ENCODE data around the gene TGFBR2. TPM values are rescaled to one million over a fixed set of nuclear protein-coding genes. Genes with fewer than 3 reads are reported as not detected.

TGFBR2 gene
- total and polyA plus RNA-seq, 2 experiments from 2014 or later: 4.7 to 13.0 TPM

- no peaks in the 10 kb centered on the region for H3F3A ChIP-seq (replicated peaks; ENCODE audit: low read depth)
- no peaks in the 10 kb centered on the region for H3K9me2 ChIP-seq (ENCODE audit: insufficient read depth)
- H3K4me1 ChIP-seq (ENCODE audit: insufficient read depth): peaks cover 14% of the 10 kb centered on the region
- ATAC-seq (no peak), DNase-seq (ENCODE audit: low spot score) (no peak)
- Mint-ChIP-seq H3K4me1 (peaks cover 14% of the 10 kb centered on the region), H3K27me3 (ENCODE audit: insufficient read depth, low read depth, poor library complexity) (no peaks in the 10 kb centered on the region), H3K36me3 (ENCODE audit: low read depth) (peaks cover 29% of the 10 kb centered on the region), H3K27ac (no peak overlapping the region), H3K9me3 (peaks cover 27% of the 10 kb centered on the region), H3K4me3 (no peak overlapping the region)
- H3K36me3 ChIP-seq (ENCODE audit: insufficient read depth): no peaks in the 10 kb centered on the region
- H4K20me1 ChIP-seq (replicated peaks; ENCODE audit: insufficient read depth): no peaks in the 10 kb centered on the region
- H3K4me2 ChIP-seq: no peak overlapping the region
- no peak overlapping the region for H3K4me3 ChIP-seq
- TF ChIP-seq JUNB (IDR thresholded peaks at IDR 0.05; ENCODE audit: unreplicated experiment) (no peak), CREB1 (CRISPR knock-in tag; IDR thresholded peaks at IDR 0.05; ENCODE audit: low read depth) (no peak), STAT1 (IDR thresholded peaks at IDR 0.05; ENCODE audit: unreplicated experiment) (no peak), CTCF (conservative IDR thresholded peaks at IDR 0.05; ENCODE audit: low read depth in 2 of 2) (no peak), EZH2 (IDR thresholded peaks at IDR 0.05; ENCODE audit: low read depth, unreplicated experiment) (no peak), ETS1 (IDR thresholded peaks at IDR 0.05) (no peak)
- TF ChIP-seq, protein P1, sequence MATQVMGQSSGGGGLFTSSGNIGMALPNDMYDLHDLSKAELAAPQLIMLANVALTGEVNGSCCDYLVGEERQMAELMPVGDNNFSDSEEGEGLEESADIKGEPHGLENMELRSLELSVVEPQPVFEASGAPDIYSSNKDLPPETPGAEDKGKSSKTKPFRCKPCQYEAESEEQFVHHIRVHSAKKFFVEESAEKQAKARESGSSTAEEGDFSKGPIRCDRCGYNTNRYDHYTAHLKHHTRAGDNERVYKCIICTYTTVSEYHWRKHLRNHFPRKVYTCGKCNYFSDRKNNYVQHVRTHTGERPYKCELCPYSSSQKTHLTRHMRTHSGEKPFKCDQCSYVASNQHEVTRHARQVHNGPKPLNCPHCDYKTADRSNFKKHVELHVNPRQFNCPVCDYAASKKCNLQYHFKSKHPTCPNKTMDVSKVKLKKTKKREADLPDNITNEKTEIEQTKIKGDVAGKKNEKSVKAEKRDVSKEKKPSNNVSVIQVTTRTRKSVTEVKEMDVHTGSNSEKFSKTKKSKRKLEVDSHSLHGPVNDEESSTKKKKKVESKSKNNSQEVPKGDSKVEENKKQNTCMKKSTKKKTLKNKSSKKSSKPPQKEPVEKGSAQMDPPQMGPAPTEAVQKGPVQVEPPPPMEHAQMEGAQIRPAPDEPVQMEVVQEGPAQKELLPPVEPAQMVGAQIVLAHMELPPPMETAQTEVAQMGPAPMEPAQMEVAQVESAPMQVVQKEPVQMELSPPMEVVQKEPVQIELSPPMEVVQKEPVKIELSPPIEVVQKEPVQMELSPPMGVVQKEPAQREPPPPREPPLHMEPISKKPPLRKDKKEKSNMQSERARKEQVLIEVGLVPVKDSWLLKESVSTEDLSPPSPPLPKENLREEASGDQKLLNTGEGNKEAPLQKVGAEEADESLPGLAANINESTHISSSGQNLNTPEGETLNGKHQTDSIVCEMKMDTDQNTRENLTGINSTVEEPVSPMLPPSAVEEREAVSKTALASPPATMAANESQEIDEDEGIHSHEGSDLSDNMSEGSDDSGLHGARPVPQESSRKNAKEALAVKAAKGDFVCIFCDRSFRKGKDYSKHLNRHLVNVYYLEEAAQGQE (IDR thresholded peaks at IDR 0.05; ENCODE audit: unreplicated experiment): no peak
- H3K27me3 ChIP-seq (ENCODE audit: insufficient read depth): no peaks in the 10 kb centered on the region
- no peak overlapping the region for H2AFZ ChIP-seq
- no peaks in the 10 kb centered on the region for H3K79me2 ChIP-seq (replicated peaks; ENCODE audit: insufficient read depth)
- no peak overlapping the region for H3K27ac ChIP-seq (ENCODE audit: low read depth)
Measured at GRCh38 chr3:30708472-30708871, 102.1 kb downstream of the TGFBR2 start.

DNA sequence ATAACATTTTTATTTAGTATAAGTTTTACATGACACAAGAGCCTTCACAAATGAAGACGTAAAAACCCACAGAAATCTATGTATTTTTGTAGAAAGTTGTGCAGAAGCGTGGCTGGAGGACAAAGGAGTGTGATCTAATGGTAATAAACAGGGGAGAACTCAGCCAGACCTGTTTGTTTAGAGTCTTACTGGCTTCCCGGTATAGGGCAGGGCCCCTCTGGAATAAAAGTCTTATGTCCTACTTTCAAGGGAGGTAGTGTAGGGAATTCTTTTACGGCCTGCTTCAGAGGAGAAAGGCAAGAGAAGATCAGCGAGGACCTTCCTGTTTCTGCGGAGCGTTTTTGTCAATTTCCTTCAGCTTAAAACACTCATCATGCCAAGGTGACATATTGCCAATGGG lies 103.6 kb downstream of the TGFBR2 start:
- Histone ChIP-seq H3K27me3 (ENCODE audit: insufficient read depth) (no peaks in the 10 kb centered on the region), H3K4me1 (ENCODE audit: insufficient read depth) (peaks cover 4% of the 10 kb centered on the region; the same call in 1 of the 2 replicates), H3K4me3 (no peak overlapping the region), H3K9me2 (ENCODE audit: insufficient read depth) (0 out of 2 replicates have a peak, but pooled peaks cover 3% of the 10 kb centered on the region), H3F3A (replicated peaks; ENCODE audit: low read depth) (no peaks in the 10 kb centered on the region), H2AFZ (no peak overlapping the region), H3K4me2 (no peak overlapping the region), H3K27ac (ENCODE audit: low read depth) (no peak overlapping the region), H3K36me3 (ENCODE audit: insufficient read depth) (no peaks in the 10 kb centered on the region), H4K20me1 (replicated peaks; ENCODE audit: insufficient read depth) (no peaks in the 10 kb centered on the region), H3K79me2 (replicated peaks; ENCODE audit: insufficient read depth) (no peaks in the 10 kb centered on the region)
- ATAC-seq (no peak), DNase-seq (ENCODE audit: low spot score) (no peak)
- Mint-ChIP-seq H3K36me3 (ENCODE audit: low read depth) (peaks cover 23% of the 10 kb centered on the region), H3K4me1 (peaks cover 4% of the 10 kb centered on the region), H3K27ac (no peak overlapping the region), H3K27me3 (ENCODE audit: insufficient read depth, low read depth, poor library complexity) (no peaks in the 10 kb centered on the region), H3K4me3 (no peak overlapping the region), H3K9me3 (peaks cover 20% of the 10 kb centered on the region)
- no peak for TF ChIP-seq POLR2AphosphoS5 (IDR thresholded peaks at IDR 0.05; ENCODE audit: low read depth)
- no peak for TF ChIP-seq ETS1 (IDR thresholded peaks at IDR 0.05)
- no peak for TF ChIP-seq ZNF331 (CRISPR knock-in tag; IDR thresholded peaks at IDR 0.05; ENCODE audit: low read depth)

Data from GM23338 (cell line).